A549 (cell line): Measurements from ENCODE around the gene TRABD2B. TPM values are rescaled to one million over a fixed set of nuclear protein-coding genes. Genes with fewer than 3 reads are reported as not detected.

Experiments used
- ATAC-seq, 2 experiments: fragments of 200-7000 bp in 1 of 2; fragments of >200 bp in 1 of 2; cut with Nextera tagmentation in 1 of 2; cut with Tn5 transposase in 1 of 2; 3 replicates each; pipeline versions ENCODE4 v1.8.0 to v1.9.1; 2018 to 2020; ENCODE audit warnings: mild to moderate bottlenecking in 1 of 2, moderate library complexity in 1 of 2
- CTCF ChIA-PET: fragments of 300-600 bp; sonication (Branson Sonifier 250); formaldehyde crosslinking; extraction: SDS; loops from one replicate; lab custom pipeline; 2021; ENCODE audit warnings: antibody characterized with exemption, inconsistent platforms; lab: Yijun Ruan, JAX
- POLR2A ChIA-PET: fragments of 350-600 bp; formaldehyde crosslinking; extraction: SDS; loops from one replicate; lab custom pipeline; 2021; ENCODE audit warnings: antibody characterized with exemption, inconsistent platforms; lab: Yijun Ruan, JAX
- DNase-seq, 2 experiments: peaks; one replicate each; pipeline versions ENCODE4 v3.0.0 to v3.0.0-alpha.2; 2011 to 2016; ENCODE audit warnings: low read depth in 1 of 2, low spot score in 1 of 2
- FAIRE-seq: peaks from 2 replicates; lab custom pipeline; 2011; peaks lifted over from hg19 to GRCh38; lab: Jason Lieb, UNC
- H3K27ac ChIP-seq, 2 experiments: fragments of >200 bp; sonication (Bioruptor Twin); formaldehyde crosslinking; 3 replicates each; pipeline ENCODE4 v1.5.1; 2016 to 2017
- H3K4me1 ChIP-seq: fragments of >200 bp; sonication (Bioruptor Twin); formaldehyde crosslinking; 3 replicates; pipeline ENCODE4 v1.6.1; 2016
- H3K4me2 ChIP-seq: fragments of >200 bp; sonication (Bioruptor Twin); formaldehyde crosslinking; 3 replicates; pipeline ENCODE4 v1.6.1; 2016
- H3K4me3 ChIP-seq: fragments of >200 bp; sonication (Bioruptor Twin); formaldehyde crosslinking; 3 replicates; pipeline ENCODE4 v1.5.1; 2016
- H3K9me3 ChIP-seq: fragments of >200 bp; sonication (Bioruptor Twin); formaldehyde crosslinking; 3 replicates; pipeline ENCODE4 v1.6.1; 2016
- ATOH8 ChIP-seq: fragments of 250-450 bp; sonication (Bioruptor Pico); IDR thresholded peaks from 2 replicates; pipeline ENCODE4 v1.5.0; 2020; ENCODE audit warnings: low read depth, mild to moderate bottlenecking, moderate library complexity
- CBX2 ChIP-seq: fragments of 200-600 bp; sonication (generic); IDR thresholded peaks from 2 replicates; pipeline ENCODE4 v1.6.1; 2016; ENCODE audit warnings: low read depth, mild to moderate bottlenecking, borderline replicate concordance
- CTCF ChIP-seq: fragments of >200 bp; sonication (Bioruptor Twin); formaldehyde crosslinking; IDR thresholded peaks from 3 replicates; pipeline ENCODE4 v1.5.1; 2016
- E2F6 ChIP-seq: IDR thresholded peaks from 2 replicates; pipeline ENCODE4 v1.6.1; 2012; ENCODE audit warnings: low read depth, borderline replicate concordance
- EHMT2 ChIP-seq: fragments of 200-600 bp; sonication (generic); IDR thresholded peaks from 2 replicates; pipeline ENCODE4 v1.6.1; 2016; ENCODE audit warnings: antibody characterized with exemption, low read depth, mild to moderate bottlenecking, moderate library complexity
- ELK1 ChIP-seq: fragments of 150-350 bp; IDR thresholded peaks from 2 replicates; pipeline ENCODE4 v1.6.1; 2014; ENCODE audit warnings: low read depth, mild to moderate bottlenecking, low read length
- EP300 ChIP-seq, 2 experiments: fragments of >200 bp; sonication (Bioruptor Twin); formaldehyde crosslinking; IDR thresholded peaks; 2 replicates in 1 of 2; 3 replicates in 1 of 2; pipeline ENCODE4 v1.6.1; 2016 to 2017
- ESRRA ChIP-seq: fragments of 150-350 bp; IDR thresholded peaks from 2 replicates; pipeline ENCODE4 v1.6.1; 2014; ENCODE audit warnings: mild to moderate bottlenecking, low read length, borderline replicate concordance
- FOXS1 ChIP-seq: fragments of 250-450 bp; sonication (Bioruptor Pico); IDR thresholded peaks from 2 replicates; pipeline ENCODE4 v1.5.0; 2020; ENCODE audit warnings: mild to moderate bottlenecking, moderate library complexity
- HES2 ChIP-seq: fragments of >200 bp; sonication (Bioruptor Twin); formaldehyde crosslinking; IDR thresholded peaks from 2 replicates; pipeline ENCODE4 v1.6.1; 2016
- HOXB5 ChIP-seq: fragments of 250-450 bp; sonication (Bioruptor Pico); IDR thresholded peaks from 2 replicates; pipeline ENCODE4 v1.5.0; 2020; ENCODE audit warnings: mild to moderate bottlenecking, moderate library complexity
- JUN ChIP-seq, 2 experiments: fragments of >200 bp; sonication (Bioruptor Twin); formaldehyde crosslinking; IDR thresholded peaks; 2 replicates in 1 of 2; 3 replicates in 1 of 2; pipeline ENCODE4 v1.6.1; 2016 to 2017
- JUNB ChIP-seq: fragments of >200 bp; sonication (Bioruptor Twin); formaldehyde crosslinking; IDR thresholded peaks from 2 replicates; pipeline ENCODE4 v1.6.1; 2016
- KDM1A ChIP-seq: fragments of 200-600 bp; sonication (generic); IDR thresholded peaks from 2 replicates; pipeline ENCODE4 v1.6.1; 2016; ENCODE audit warnings: low read depth, mild to moderate bottlenecking
- KDM5A ChIP-seq: fragments of 200-600 bp; sonication (generic); IDR thresholded peaks from 2 replicates; pipeline ENCODE4 v1.6.1; 2016; ENCODE audit warnings: antibody characterized with exemption, mild to moderate bottlenecking
- MAFK ChIP-seq: fragments of 450-650 bp; IDR thresholded peaks from 2 replicates; pipeline ENCODE4 v1.6.1; 2014; ENCODE audit not compliant: partially characterized antibody
- MAZ ChIP-seq: fragments of 150-350 bp; IDR thresholded peaks from 2 replicates; pipeline ENCODE4 v1.6.1; 2014; ENCODE audit warnings: antibody characterized with exemption, low read depth, low read length, borderline replicate concordance
- NFE2L2 ChIP-seq: fragments of 150-350 bp; conservative IDR thresholded peaks from 2 replicates; pipeline ENCODE4 v1.6.1; 2014; ENCODE audit warnings: low read length
- PBX3 ChIP-seq: IDR thresholded peaks from 2 replicates; pipeline ENCODE4 v1.6.1; 2012
- POLR2A ChIP-seq: IDR thresholded peaks from 2 replicates; pipeline ENCODE4 v1.6.1; 2012; ENCODE audit warnings: mild to moderate bottlenecking, low read length
- RAD21 ChIP-seq, 2 experiments: fragments of >200 bp in 1 of 2; sonication (Bioruptor Twin) in 1 of 2; formaldehyde crosslinking in 1 of 2; IDR thresholded peaks in 1 of 2; conservative IDR thresholded peaks in 1 of 2; 2 replicates in 1 of 2; 3 replicates in 1 of 2; pipeline ENCODE4 v1.6.1; 2012 to 2018; ENCODE audit warnings: inconsistent platforms in 1 of 2
- REST ChIP-seq: fragments of 200-600 bp; sonication (generic); IDR thresholded peaks from 2 replicates; pipeline ENCODE4 v1.6.1; 2016; ENCODE audit warnings: antibody characterized with exemption, mild to moderate bottlenecking, moderate library complexity
- SMC3 ChIP-seq: fragments of >200 bp; sonication (Bioruptor Twin); formaldehyde crosslinking; IDR thresholded peaks from 3 replicates; pipeline ENCODE4 v1.6.1; 2018; ENCODE audit warnings: inconsistent platforms
- USF2 ChIP-seq: fragments of 450-650 bp; IDR thresholded peaks from 2 replicates; pipeline ENCODE4 v1.6.1; 2014; ENCODE audit warnings: antibody characterized with exemption
- ZFP36 ChIP-seq: fragments of 450-650 bp; IDR thresholded peaks from 2 replicates; pipeline ENCODE4 v1.6.1; 2014; ENCODE audit warnings: borderline replicate concordance; ENCODE audit not compliant: partially characterized antibody
- WGBS: methylation state at CpG from one replicate; pipeline ENCODE4 v1.1.6; 2017; ENCODE audit errors: missing lambda C conversion rate; 5-methylcytosine and 5-hydroxymethylcytosine counted together
- polyA plus RNA-seq, 4 experiments: library from polyadenylated mRNA; depleted of rRNA in 3 of 4; stranded (reverse); fragments of >200 nt; fragmentation: RNase III in 1 of 4; extraction: RNeasy Plus Mini Kit Qiagen cat#74134 plus additional on column Dnase treatment in 1 of 4; gene quantifications; 2 replicates in 3 of 4; 3 replicates in 1 of 4; pipeline ENCODE4 v1.2.3, GENCODE V29; 2011 to 2017

The TRABD2B gene
- polyA plus RNA-seq, 2 of the 4 experiments (the other 2 are of a cell fraction) = 0.04 to 0.21 TPM

- TF ChIP-seq CBX2 = no peak
- TF ChIP-seq KDM5A = no peak
- no peak for TF ChIP-seq FOXS1
Observed at GRCh38 chr1:48023488-48023887, 26.3 kb upstream of the TRABD2B start (continued).

GRCh38 chr1:48022306-48022705, 25.1 kb upstream of the TRABD2B start:
- no peak for TF ChIP-seq POLR2A
- TF ChIP-seq PBX3 = no peak
- no peak for TF ChIP-seq USF2
- no peak for TF ChIP-seq CBX2
- TF ChIP-seq ESRRA = no peak
- ChIA-PET CTCF (no interaction called here), POLR2A (no interaction called here)
- Histone ChIP-seq H3K27ac (no peak overlapping the region), H3K4me2 (no peak overlapping the region), H3K4me1 (no peaks in the 10 kb centered on the region; the same call in 2 of the 3 replicates), H3K4me3 (no peak overlapping the region), H3K9me3 (no peaks in the 10 kb centered on the region)
- DNase-seq (no peak), ATAC-seq (no peak), FAIRE-seq (no peak)
- 7% methylated on average over 3 of the region's 3 CpGs for WGBS

- ChIA-PET POLR2A (no interaction called here), CTCF (interaction anchor here (2.9 kb wide), 1 partner anchor 24 kb away, joined by 10 read pairs; the partner anchor contains the start of gene TRABD2B)
- TF ChIP-seq CTCF (no peak), EHMT2 (no peak), NFE2L2 (no peak), EP300 (IDR thresholded peaks at IDR 0.05) (no peak), HES2 (no peak), ATOH8 (CRISPR knock-in tag) (no peak), ELK1 (no peak), SMC3 (no peak), RAD21 (conservative IDR thresholded peaks at IDR 0.05 in 1 of 2, IDR thresholded peaks at IDR 0.05 in 1 of 2) (no peak), MAFK (no peak), JUNB (no peak), CBX2 (no peak), ZFP36 (no peak), MAZ (no peak), HOXB5 (CRISPR knock-in tag) (no peak), REST (no peak), E2F6 (no peak), JUN (IDR thresholded peaks at IDR 0.05) (no peak), KDM1A (no peak), POLR2A (no peak)
- no peak overlapping the region for H3K4me3 ChIP-seq
- H3K4me1 ChIP-seq = no peaks in the 10 kb centered on the region; the same call in 2 of the 3 replicates
- no peak for FAIRE-seq
- no peak for DNase-seq
- ATAC-seq = no peak
- H3K27ac ChIP-seq = no peak overlapping the region
- no peak overlapping the region for H3K4me2 ChIP-seq
- WGBS = 32% methylated on average over 2 of the region's 2 CpGs
- H3K9me3 ChIP-seq = no peaks in the 10 kb centered on the region
Observed at GRCh38 chr1:48021792-48022191, 24.6 kb upstream of the TRABD2B start.
